Common myeloid progenitor, CD34-positive (primary cell): ENCODE data around the gene E2F7.
"Not testable (repeated sequence)": the region's sequence is repeated elsewhere in the genome, so short reads cannot be mapped to it uniquely, and the experiment has no call there.

Source experiments
- CTCF ChIA-PET: fragments of 350-600 bp; sonication (Branson Sonifier 250); formaldehyde crosslinking; loops from one replicate; lab custom pipeline; 2021; ENCODE audit warnings: antibody characterized with exemption; lab: Charles Lee
- POLR2A ChIA-PET: fragments of 350-600 bp; sonication (Branson Sonifier 250); formaldehyde crosslinking; loops from one replicate; lab custom pipeline; 2021; ENCODE audit warnings: antibody characterized with exemption; lab: Charles Lee
- DNase-seq, 3 donors: peaks; one replicate each; pipeline versions ENCODE4 v3.0.0 to v3.0.0-alpha.2; 2013
- H3K27ac ChIP-seq, 2 experiments: 1 replicate in 1 of 2; 2 replicates in 1 of 2; pipeline ENCODE4 v1.7.0; 2013; ENCODE audit warnings: inconsistent platforms in 2 of 2, low read length in 2 of 2, mild to moderate bottlenecking in 2 of 2, low read depth in 1 of 2, moderate library complexity in 1 of 2; ENCODE audit not compliant: severe bottlenecking in 2 of 2, insufficient read depth in 1 of 2, poor library complexity in 1 of 2
- H3K27me3 ChIP-seq, 5 experiments: replicated peaks in 2 of 5; 1 replicate in 3 of 5; 2 replicates in 2 of 5; pipeline versions ENCODE4 v1.6.1 to v1.7.0; 2013; ENCODE audit warnings: low read length in 4 of 5, mild to moderate bottlenecking in 2 of 5, moderate library complexity in 2 of 5, inconsistent platforms in 1 of 5; ENCODE audit not compliant: insufficient read depth in 5 of 5, control insufficient read depth in 4 of 5
- H3K36me3 ChIP-seq, 4 experiments: 1 replicate in 2 of 4; 2 replicates in 2 of 4; pipeline versions ENCODE4 v1.6.1 to v1.7.0; 2013; ENCODE audit warnings: low read length in 3 of 4, control low read depth in 1 of 4, mild to moderate bottlenecking in 1 of 4; ENCODE audit not compliant: control insufficient read depth in 4 of 4, insufficient read depth in 4 of 4
- H3K4me1 ChIP-seq, 4 experiments: 1 replicate in 3 of 4; 2 replicates in 1 of 4; pipeline versions ENCODE4 v1.6.1 to v1.7.1; 2013; ENCODE audit warnings: low read length in 3 of 4, mild to moderate bottlenecking in 3 of 4, control low read depth in 1 of 4, inconsistent platforms in 1 of 4, moderate library complexity in 1 of 4; ENCODE audit not compliant: control insufficient read depth in 4 of 4, insufficient read depth in 4 of 4; ENCODE audit errors: control extremely low read depth in 1 of 4
- H3K4me3 ChIP-seq, 7 experiments: 1 replicate in 4 of 7; 2 replicates in 3 of 7; pipeline versions ENCODE4 v1.5.1 to v1.7.0; 2013; ENCODE audit warnings: mild to moderate bottlenecking in 7 of 7, low read length in 6 of 7, moderate library complexity in 6 of 7, inconsistent platforms in 2 of 7, low read depth in 2 of 7, control low read depth in 1 of 7; ENCODE audit not compliant: insufficient read depth in 4 of 7, control insufficient read depth in 1 of 7; ENCODE audit errors: extremely low read depth in 1 of 7
- H3K9me3 ChIP-seq, 5 experiments: 1 replicate in 4 of 5; 2 replicates in 1 of 5; pipeline versions ENCODE4 v1.6.1 to v1.7.1; 2013; ENCODE audit warnings: low read length in 4 of 5, mild to moderate bottlenecking in 2 of 5, inconsistent platforms in 1 of 5, low read depth in 1 of 5, moderate library complexity in 1 of 5; ENCODE audit not compliant: control insufficient read depth in 4 of 5, insufficient read depth in 2 of 5; ENCODE audit errors: control extremely low read depth in 1 of 5
- WGBS: methylation state at CpG from one replicate; pipeline ENCODE4 v1.1.5; 2013; ENCODE audit not compliant: insufficient coverage; 5-methylcytosine and 5-hydroxymethylcytosine counted together

E2F7 gene

GRCh38 chr12:77082021-77082420, 16.7 kb upstream of the E2F7 start:
- CTCF ChIA-PET, result no interaction called here
- whole genome bisulfite sequencing, result 67% methylated on average over 1 of the region's 1 CpG
- Histone ChIP-seq H3K27me3 (peaks cover 0 to 2% (median 0%) of the 10 kb centered on the region in 5 experiments), H3K4me1 (no peaks in the 10 kb centered on the region), H3K9me3 (peaks cover 0 to 2% (median 0%) of the 10 kb centered on the region in 5 experiments), H3K4me3 (no peak overlapping the region), H3K27ac (no peak overlapping the region), H3K36me3 (no peaks in the 10 kb centered on the region)
- no peak for DNase-seq
- POLR2A ChIA-PET, result no interaction called here

DNA sequence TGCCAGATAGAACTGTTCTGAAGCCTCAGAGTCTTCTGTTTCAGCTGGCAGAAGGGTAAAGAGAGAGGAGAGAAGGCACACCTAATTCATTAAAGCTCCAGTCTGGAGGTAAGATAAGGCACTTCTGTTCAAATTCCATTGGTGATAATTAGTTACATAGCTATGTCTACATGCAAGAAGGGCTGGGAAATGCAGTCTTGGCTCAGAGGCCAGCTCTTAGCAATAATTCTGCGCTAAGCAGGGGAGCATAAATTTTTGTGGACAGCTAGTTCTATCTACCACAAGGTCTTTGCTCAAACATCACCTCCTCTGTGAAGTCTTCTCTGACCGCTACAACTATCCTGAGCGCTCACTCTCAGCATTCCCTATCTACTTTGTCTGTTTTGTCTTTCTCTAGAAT, 14.3 kb upstream of the E2F7 start:
- Histone ChIP-seq H3K36me3 (no peaks in the 10 kb centered on the region), H3K27me3 (peaks cover 0 to 2% (median 0%) of the 10 kb centered on the region in 5 experiments), H3K9me3 (peaks cover 0 to 2% (median 0%) of the 10 kb centered on the region in 5 experiments), H3K27ac (no peak overlapping the region), H3K4me3 (no peak overlapping the region), H3K4me1 (no peaks in the 10 kb centered on the region)
- 90% methylated on average over 3 of the region's 3 CpGs for WGBS
- no peak for DNase-seq
- ChIA-PET POLR2A (no interaction called here), CTCF (no interaction called here)

DNA sequence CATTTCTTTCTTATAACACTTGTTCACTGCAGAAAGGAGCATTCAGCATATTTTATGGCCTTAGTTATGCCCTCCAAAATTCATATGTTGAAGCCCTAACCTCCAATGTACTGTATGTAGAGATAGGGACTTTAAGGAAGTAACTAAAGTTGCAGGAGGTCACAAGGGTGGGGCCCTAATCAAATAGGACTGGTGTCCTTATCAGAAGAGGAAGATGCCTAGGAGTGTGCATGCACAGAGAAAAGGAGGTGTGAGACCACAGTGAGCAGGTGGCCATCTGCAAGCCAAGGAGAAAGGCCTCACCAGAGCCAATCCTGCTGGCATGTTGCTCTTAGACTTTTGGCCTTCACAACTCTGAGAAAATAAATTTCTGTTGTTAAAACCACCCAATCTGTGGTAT, 12.9 kb upstream of the E2F7 start:
- Histone ChIP-seq H3K4me3 (no peak overlapping the region), H3K36me3 (no peaks in the 10 kb centered on the region), H3K9me3 (peaks cover 0 to 2% (median 0%) of the 10 kb centered on the region in 5 experiments), H3K27ac (no peak overlapping the region), H3K27me3 (peaks cover 0 to 2% (median 0%) of the 10 kb centered on the region in 5 experiments), H3K4me1 (no peaks in the 10 kb centered on the region)
- CTCF ChIA-PET, result no interaction called here
- POLR2A ChIA-PET, result no interaction called here
- no peak for DNase-seq

GRCh38 chr12:77076886-77077285, 11.5 kb upstream of the E2F7 start:
- 40% methylated on average over 1 of the region's 1 CpG for WGBS
- peaks cover 0 to 2% (median 0%) of the 10 kb centered on the region in 5 experiments for H3K9me3 ChIP-seq
- peaks cover 0 to 4% (median 0%) of the 10 kb centered on the region in 5 experiments for H3K27me3 ChIP-seq
- H3K4me3 ChIP-seq, result no peak overlapping the region
- no peak overlapping the region for H3K27ac ChIP-seq
- no peak for DNase-seq
- H3K4me1 ChIP-seq, result no peaks in the 10 kb centered on the region
- H3K36me3 ChIP-seq, result no peaks in the 10 kb centered on the region
- ChIA-PET POLR2A (no interaction called here), CTCF (no interaction called here)

- H3K9me3 ChIP-seq, H3K4me1 ChIP-seq, POLR2A ChIA-PET, H3K4me3 ChIP-seq, H3K36me3 ChIP-seq, DNase-seq, H3K27me3 ChIP-seq, H3K27ac ChIP-seq: not testable (repeated sequence)
- 90% methylated on average over 5 of the region's 5 CpGs for WGBS
- CTCF ChIA-PET, result interaction anchor here (0.7 kb wide), 1 partner anchor 24 kb away, joined by 3 read pairs; no protein-coding TSS in a partner anchor
Observed at GRCh38 chr12:77073894-77074293, 8.5 kb upstream of the E2F7 start.

DNA sequence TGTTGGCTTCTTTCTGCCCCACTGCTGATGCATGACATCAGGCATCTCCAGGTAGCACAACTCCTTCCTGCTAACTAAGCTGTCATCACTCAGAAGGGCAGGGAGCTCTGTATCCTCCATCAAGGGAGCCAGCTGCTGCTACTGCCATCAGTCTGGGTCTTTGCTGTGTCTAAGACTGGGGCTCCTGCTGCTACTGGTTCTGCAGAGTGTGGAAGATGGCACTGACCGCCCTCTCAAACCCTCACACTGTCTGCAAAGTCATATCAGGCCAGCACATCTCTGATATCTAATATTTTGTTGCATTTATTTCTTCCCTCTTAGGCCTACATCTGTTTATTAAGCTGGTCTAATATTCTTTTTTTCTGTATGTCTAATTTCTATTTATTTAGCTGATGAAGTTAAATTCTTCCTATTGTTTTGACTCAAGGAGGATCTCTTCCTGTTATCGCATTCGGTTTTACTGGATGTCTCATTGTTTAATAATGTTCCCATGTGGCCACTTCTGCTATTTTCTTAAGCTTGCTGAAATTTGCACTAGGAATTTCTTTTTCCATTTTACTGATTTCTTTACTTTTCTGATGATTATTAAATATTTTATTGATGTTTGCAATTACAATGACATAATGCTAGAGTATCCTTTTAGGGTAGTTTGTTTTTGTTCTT, 7.6 kb upstream of the E2F7 start:
- no peak overlapping the region for H3K4me3 ChIP-seq
- no peaks in the 10 kb centered on the region for H3K4me1 ChIP-seq
- CTCF ChIA-PET, result interaction anchor here (1.2 kb wide), 1 partner anchor 13 kb away, joined by 3 read pairs; no protein-coding TSS in a partner anchor
- 94% methylated on average over 3 of the region's 3 CpGs for WGBS
- H3K27ac ChIP-seq, result no peak overlapping the region
- H3K9me3 ChIP-seq, result no peaks in the 10 kb centered on the region
- POLR2A ChIA-PET, result no interaction called here
- DNase-seq, result no peak
- H3K27me3 ChIP-seq, result peaks cover 0 to 2% (median 0%) of the 10 kb centered on the region in 5 experiments
- no peaks in the 10 kb centered on the region for H3K36me3 ChIP-seq

DNA sequence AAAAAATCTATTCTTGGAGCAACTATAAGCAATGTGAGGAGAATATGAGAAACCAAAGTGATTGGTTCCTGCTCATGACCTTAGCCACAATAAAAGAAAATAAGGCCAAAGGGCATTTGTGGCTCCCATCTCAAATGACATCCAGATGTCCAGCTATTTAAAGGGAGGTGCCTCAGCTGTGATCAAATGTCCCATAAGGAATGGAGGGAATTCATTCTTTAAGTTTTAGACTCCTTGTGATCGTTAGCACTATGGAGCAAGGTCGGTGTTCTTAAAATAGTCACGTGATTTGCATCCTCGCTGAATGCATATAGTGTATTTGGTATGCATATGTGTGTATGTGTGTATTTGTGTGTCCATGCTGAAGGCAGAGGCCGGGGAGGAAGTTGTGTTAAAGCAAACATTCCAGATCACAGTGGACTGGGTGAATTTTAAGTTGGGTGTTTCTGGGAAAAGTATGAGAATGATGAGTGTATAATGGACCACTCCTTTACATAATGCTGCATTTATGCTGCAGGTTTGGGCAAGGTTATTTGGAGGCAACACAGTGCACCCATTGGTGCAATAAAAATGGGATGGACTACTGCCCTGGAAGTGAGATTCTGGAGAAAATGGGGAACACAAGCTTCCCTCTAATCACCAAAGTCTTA, 5.6 kb upstream of the E2F7 start:
- CTCF ChIA-PET, result interaction anchor here (0.5 kb wide), 1 partner anchor 296 kb away, joined by 3 read pairs; no protein-coding TSS in a partner anchor
- 95% methylated on average over 5 of the region's 5 CpGs for WGBS
- Histone ChIP-seq H3K4me3 (no peak overlapping the region), H3K27me3 (peaks cover 0 to 2% (median 0%) of the 10 kb centered on the region in 5 experiments), H3K36me3 (no peaks in the 10 kb centered on the region), H3K9me3 (no peaks in the 10 kb centered on the region), H3K4me1 (peaks cover 0 to 4% (median 1%) of the 10 kb centered on the region in 4 experiments), H3K27ac (no peak overlapping the region)
- DNase-seq, result no peak
- POLR2A ChIA-PET, result no interaction called here
